NAMALWA (cell line): ENCODE results near the gene SLC35E4.
"Not testable (repeated sequence)": the region's sequence is repeated elsewhere in the genome, so short reads cannot be mapped to it uniquely, and the experiment has no call there.

Source experiments
- DNase-seq: peaks from one replicate; pipeline ENCODE4 v3.0.0-alpha.2; 2015; ENCODE audit warnings: low spot score

Gene SLC35E4

DNA sequence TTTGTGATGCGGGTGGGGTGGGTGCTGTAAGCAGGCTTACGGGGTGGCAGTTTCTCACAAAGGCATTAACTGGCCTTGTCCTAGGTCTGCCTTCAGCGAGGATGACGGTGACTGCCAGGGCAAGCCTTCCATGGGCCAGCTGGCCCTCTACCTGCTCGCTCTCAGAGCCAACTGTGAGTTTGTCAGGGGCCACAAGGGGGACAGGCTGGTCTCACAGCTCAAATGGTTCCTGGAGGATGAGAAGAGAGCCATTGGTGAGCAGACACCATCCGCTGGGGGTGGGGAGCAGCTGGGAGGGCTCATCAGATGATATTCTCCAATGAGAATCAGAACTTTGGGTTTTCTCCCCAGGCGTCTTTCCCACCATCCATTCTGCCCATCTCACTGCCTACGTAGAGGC is 22.8 kb upstream of the SLC35E4 start:
- no peak for DNase-seq

DNA sequence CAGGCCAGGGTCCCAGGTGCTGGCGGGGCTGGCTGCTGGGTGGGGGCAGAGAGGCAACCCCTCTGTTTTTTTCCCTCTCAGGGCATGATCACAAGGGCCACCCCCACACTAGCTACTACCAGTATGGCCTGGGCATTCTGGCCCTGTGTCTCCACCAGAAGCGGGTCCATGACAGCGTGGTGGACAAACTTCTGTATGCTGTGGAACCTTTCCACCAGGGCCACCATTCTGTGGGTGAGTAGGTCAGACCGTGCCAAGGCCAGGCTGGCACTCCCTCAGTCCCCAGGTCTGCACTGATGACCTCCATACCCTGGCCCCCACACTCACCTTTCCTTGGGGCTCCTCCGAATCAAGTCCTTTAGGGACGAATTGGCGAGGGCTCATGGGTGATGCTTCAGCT is 21.3 kb upstream of the SLC35E4 start:
- no peak for DNase-seq

DNA sequence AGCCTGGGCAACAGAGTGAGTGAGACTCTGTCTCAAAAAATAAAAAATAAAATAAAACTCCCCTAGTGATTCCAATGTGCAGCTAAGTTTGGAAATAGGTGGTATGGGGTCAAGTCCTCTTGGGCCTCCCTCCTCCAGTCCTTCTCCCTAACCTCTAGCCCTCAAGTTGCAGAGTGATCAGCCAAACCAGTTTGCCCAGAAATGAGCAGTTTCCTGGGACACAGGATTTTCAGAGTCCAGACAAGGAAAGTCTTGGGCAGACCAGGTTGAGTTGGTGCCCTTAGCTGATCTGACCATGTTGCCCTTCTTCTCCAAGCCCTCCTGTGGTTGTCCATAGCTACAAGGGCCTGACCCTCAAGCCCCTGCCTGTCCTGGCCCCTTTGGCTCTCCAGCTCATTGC is 20.7 kb upstream of the SLC35E4 start:
- no peak for DNase-seq

DNA sequence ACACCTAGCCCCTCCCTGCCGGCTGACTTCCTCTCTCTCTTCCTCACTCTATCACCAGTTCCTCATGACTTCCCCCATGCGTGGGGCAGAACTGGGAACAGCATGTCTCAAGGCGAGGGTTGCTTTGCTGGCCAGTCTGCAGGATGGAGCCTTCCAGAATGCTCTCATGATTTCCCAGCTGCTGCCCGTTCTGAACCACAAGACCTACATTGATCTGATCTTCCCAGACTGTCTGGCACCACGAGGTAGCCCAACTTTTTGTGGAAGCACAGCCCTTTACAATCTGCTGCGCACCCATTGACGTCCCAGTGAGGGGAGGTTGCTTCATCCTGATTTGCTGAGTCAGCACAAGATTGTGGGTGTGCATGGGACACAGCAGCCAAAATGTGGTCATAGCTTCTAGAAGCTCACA is 20.0 kb upstream of the SLC35E4 start:
- no peak for DNase-seq

DNA sequence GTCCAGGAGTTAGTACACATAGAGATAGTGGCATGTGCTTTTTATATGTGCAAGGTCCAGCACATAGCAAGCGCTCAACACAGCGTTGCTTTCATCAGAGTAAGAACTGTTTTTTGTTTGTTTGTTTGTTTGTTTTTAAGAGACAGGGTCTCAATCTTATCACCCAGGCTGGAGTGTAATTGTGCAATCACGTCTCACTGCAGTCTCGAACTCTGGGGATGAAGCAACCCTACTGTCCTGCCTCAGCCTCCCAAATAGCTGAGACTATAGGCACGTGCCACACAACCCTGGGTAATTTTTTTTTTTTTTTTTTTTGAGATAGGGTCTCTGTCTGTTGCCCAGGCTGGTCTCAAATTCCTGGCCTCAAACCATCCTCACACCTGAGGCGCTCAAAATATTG is 17.8 kb upstream of the SLC35E4 start:
- DNase-seq, result no peak

DNA sequence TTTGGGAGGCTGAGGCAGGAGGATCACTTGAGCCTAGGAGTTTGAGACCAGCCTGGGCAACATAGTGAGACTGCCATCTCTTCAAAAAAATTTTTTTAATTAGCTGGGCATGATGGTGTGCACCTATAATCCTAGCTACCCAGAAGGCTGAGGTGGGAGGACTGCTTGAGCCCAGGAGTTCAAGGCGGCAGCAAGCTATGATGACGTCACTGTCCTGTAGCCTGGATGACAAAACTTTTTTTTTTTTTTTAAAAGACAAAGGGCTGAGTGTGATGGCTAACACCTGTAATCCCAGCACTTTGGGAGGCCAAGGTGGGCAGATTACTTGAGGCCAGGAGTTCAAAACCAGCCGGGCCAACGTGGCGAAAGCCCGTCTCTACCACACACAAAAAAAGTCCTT is 15.7 kb upstream of the SLC35E4 start:
- not testable (repeated sequence) for DNase-seq

DNA sequence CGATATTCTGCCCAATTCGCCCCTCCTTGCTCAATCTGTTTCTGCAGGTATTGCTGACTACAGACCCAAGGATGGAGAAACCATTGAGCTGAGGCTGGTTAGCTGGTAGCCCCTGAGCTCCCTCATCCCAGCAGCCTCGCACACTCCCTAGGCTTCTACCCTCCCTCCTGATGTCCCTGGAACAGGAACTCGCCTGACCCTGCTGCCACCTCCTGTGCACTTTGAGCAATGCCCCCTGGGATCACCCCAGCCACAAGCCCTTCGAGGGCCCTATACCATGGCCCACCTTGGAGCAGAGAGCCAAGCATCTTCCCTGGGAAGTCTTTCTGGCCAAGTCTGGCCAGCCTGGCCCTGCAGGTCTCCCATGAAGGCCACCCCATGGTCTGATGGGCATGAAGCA is 9.2 kb upstream of the SLC35E4 start:
- DNase-seq, result no peak

DNA sequence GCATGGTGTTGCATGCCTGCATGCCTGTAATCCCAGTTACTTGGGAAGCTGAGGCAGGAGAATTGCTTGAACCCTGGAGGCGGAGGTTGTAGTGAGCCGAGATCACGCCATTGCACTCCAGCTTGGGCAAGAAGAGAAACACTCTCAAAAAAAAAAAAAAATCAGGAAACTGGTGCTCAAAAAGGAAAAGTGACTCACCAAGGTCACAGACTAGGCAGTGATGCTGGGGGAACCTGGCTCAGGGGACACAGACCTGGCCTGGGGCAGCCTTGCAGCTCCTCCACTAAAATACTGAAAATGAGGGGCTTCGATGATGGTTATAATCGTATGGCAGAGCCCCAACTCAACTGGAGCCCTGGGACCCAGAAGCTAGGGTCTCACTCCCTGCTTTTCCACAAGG is 8.1 kb upstream of the SLC35E4 start:
- DNase-seq, result no peak

DNA sequence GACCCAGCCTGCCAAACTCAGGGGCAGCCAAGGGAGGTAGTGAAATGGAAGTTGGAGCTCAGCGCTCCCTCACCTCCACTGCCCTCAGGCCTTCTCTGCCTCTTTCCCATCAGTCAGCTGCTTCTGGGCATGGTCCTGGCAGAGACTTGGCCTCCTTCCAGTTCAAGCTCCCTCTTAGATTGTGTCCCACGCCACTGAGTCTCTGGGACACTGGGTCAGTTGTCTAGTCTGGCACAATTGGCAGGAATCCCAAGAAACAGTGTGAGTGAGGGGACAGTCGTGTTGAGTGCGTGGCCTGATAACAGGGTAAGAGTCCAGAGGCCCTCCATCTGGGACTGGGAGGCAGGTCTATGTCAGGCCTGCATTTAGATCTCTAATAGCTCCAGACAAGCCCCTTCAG is 7.1 kb upstream of the SLC35E4 start:
- DNase-seq, result no peak

DNA sequence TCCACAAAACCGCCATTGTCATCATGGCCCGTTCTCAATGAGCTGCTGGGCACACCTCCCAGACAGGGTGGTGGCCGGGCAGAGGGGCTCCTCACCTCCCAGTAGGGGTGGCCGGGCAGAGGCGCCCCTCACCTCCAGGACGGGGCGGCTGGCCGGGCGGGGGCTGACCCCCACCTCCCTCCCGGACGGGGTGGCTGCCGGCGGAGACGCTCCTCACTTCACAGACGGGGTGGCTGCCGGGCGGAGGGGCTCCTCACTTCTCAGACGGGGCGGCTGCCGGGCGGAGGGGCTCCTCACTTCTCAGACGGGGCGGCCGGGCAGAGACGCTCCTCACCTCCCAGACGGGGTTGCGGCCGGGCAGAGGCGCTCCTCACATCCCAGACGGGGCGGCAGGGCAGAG is 4.1 kb upstream of the SLC35E4 start:
- not testable (repeated sequence) for DNase-seq

DNA sequence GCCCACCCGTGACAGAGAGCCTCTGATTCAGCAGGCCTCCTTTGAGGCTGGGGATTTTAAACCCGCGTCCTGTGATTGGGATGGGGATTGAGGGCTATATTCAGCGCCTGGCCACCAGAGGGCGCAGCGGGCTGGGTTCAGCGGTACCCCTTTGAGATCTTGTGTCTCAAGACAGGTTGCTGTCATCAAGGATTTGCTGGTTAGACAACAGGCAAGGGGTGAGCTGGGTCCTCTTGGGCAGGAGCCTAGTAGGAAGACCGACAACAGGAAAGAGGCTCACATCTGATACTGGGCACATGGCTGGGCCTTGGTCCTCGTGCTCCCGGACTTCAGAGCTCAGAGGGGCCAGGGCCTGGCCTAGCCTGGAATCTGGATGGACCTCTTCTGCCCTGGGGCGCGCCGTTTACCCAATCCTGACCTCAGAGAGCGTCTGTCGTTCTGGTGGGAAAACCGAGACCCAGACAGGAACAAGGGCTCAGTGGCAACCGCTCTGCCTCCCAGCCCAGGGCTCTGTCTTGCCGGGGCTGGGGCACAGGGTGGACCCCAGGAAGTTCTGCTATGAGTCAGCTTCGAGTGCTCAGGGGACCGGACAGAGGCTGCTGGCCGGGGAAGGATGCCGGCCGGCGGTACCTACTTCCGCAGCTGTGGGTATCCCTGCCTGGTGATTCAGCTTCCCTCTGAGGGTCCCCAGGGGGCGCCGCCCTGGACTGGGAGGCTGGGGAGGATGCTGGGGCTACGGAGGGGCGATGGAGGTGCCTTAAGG is 929 bp upstream of the SLC35E4 start:
- DNase-seq, result peak; percentile 91

DNA sequence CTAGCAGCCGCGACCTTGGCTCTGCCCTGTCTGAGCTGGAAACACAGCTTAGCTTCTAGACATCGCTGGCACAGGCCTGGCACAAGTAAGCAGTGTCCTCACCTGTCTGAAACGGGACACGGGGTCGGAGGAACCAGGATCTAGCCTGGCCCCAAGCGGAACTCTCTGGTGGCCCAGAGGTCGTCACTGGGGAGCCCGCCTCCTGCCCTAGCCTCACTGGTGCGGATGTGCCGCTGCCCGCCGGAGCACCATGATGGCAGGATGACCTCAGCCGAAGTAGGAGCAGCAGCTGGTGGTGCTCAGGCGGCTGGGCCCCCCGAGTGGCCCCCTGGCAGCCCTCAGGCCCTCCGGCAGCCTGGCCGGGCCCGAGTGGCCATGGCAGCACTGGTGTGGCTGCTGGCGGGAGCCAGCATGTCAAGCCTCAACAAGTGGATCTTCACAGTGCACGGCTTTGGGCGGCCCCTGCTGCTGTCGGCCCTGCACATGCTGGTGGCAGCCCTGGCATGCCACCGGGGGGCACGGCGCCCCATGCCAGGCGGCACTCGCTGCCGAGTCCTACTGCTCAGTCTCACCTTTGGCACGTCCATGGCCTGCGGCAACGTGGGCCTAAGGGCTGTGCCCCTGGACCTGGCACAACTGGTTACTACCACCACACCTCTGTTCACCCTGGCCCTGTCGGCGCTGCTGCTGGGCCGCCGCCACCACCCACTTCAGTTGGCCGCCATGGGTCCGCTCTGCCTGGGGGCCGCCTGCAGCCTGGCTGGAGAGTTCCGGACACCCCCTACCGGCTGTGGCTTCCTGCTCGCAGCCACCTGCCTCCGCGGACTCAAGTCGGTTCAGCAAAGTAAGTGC is 871 bp downstream of the SLC35E4 start:
- peak; percentile 43 for DNase-seq

DNA sequence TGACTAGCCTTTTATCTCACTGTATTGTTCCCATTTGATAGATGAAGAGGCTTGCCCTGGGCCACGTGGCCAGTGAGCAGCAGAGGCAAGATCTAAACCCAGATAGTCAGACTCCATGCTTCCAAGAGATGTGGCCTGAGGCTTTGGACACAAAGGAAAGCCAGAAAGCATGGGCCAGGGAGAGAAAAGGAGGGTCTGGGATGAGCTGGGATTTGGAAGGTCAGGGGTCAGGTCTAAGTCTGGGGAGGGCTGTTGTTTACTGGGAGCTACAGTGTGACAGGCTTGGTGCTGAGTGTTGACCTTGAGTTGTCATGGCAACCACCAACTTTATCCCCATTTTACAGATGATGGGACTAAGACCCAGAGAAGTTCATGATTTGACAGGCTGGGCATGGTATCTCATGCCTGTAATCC is 2.1 kb downstream of the SLC35E4 start:
- DNase-seq, result no peak

DNA sequence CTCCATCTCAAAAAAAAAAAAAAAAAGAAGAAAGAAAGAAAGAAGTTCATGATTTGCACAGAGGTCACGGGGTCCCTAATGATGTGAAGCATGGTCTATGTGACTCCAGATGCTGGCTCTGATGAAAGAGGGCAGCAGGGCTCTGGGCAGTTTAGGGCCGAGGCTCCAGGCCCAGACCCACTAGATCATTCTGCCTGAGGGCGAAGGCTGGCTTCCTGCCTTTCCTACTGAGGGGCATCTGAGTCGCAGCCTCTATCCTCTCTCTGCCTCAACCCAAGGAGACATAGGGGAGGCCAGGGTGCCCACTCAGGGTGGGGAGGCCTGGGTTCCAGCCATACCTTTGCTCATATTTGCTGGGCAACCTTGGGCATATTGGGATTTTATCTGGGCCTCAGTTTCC is 4.8 kb downstream of the SLC35E4 start:
- DNase-seq, result no peak

DNA sequence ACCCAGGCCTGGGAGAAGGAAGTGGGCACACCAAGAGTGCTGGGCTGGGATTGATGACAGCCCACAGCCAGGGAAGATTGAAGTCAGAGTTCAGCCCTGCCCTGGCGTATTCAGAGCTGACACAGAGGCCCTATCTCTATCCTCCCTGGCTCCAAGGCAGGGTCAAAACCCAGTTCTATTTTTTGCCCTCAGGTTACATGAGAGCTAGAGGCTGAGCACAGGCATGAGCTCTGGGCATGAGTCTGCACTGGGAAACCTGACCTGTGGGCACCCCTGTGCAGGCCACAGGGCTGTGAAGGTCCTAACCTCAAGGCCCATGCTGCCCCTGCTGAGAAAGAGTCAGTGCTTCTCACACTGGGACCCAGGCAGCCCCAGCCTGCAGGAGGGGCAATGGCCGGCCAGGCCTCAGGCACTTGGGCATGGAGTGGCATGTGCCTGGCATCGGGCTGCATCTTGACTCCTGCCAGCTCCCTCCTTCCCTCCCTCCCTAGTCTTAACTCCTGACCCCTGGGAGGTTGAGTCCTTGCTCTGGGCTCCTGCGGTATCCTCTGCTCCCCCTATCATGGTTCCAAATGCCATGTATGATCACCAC is 5.4 kb downstream of the SLC35E4 start:
- DNase-seq, result no peak

DNA sequence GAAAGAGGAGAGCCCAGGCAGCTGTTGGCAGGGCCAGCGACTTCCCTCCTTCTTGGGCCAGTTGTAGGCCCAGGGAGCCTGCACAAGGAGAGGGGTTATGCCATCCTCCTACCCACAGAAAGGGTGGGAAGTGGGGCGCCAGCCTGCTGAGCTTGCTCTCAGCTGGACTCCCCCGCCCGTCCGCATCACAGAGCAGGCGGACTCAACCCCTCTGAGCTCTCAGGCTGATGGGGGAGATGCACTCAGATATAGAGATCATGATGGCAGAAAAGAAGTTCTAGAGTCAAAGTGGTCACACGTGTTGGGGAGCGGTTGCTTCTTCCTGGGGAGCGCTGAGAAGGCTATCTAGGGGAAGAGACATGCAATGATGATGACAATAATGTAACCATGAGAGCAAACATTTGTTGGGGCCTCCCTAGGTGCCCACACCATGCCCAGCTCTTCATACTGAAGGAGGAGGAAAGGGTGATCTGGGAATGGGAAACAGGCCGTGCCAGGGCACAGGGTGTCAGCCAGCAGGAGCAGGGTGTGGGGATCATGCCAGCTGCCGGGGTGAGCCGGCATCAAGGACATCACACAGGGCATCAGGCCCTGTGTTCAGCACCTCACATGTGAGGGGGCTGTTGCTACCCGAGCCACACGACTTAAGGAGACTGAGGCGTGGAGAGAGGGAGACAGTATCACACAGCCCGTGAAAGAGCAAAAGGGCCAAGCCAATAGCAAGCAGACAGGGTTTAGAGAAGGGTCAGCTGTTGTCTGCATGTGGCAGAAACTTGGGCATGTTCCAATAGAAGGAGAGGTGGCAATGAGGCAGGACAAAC is 7.7 kb downstream of the SLC35E4 start:
- DNase-seq, result no peak

DNA sequence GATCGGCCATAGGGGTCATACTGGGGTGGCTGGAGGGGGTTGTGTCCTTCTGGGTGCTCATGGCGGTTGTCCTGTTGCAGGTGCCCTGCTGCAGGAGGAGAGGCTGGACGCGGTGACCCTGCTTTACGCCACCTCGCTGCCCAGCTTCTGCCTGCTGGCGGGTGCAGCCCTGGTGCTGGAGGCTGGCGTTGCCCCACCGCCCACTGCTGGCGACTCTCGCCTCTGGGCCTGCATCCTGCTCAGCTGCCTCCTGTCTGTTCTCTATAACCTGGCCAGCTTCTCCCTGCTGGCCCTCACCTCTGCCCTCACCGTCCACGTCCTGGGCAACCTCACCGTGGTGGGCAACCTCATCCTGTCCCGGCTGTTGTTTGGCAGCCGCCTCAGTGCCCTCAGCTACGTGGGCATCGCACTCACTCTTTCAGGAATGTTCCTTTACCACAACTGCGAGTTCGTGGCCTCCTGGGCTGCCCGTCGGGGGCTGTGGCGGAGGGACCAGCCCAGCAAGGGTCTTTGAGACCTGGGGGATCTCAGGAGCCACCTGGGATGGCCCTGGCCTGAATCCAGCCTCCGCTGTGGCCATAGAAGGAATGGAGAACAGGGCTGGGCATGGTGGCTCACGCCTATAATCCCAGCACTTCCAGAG is 11.1 kb downstream of the SLC35E4 start:
- no peak for DNase-seq

DNA sequence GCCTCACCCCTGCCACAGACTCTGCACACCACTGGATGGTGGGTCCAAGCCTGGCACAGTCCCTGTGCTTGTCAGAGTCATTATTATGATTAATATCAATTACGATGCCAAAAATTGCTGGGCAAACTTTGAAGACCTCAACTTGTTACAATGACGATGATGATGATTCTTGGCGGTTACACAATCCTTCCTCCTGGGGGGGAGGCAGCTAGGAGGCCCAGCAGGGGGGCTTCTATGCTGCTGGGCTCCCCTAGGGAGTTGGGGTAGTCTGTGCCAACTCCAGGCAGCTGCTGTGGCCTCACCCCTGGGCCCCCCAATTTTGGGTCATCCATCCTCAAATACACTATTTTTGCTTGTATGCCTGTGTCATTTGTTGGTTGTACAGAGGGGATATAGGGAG is 12.0 kb downstream of the SLC35E4 start:
- DNase-seq, result no peak

DNA sequence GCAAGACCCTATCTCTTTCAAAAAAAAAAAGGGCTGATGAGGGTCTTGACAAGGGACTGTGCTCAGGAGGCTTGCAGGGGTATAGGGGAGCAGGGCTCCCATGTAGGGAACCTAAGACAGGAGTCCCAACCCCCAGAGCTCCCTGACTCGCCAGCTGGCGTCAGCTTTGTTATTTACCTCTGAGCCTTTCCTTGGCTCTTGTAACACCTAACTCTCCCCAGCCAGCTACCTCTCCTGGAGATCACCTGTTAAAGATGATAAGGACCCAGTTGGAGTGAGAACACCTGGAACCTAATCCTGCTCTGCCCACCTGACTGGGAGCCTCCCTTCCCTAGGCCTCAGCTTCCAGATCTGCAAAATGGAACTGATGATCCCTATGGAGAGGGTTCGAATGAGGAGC is 13.2 kb downstream of the SLC35E4 start:
- DNase-seq, result no peak

DNA sequence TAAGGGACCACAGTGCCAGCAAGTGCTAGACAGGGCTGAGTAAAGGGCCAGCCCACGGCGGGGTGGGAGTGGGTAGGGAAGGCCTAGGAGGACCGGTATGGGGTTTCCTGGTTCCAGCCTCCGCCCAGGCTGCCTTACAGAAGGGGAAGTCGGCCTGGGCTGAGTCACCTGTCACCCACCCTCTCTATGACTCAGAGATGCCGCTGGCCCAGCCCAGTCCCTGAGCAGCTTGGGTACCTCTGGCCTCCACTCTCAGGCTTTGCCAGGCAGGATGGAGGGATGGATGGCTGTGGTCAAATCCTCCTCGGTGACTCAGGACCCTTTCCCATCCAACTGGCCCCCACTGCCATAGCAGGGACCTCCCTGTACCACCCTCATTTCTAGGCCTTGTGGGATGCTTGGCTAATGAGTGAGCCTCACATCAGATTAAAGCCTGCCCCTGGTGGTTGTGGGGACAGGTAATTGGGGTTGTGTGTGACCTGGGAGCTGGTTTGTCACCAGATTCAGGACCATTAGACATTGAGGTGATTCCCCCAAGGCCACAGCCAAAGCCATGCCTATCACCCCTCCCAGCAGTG is 13.9 kb downstream of the SLC35E4 start:
- DNase-seq, result no peak

DNA sequence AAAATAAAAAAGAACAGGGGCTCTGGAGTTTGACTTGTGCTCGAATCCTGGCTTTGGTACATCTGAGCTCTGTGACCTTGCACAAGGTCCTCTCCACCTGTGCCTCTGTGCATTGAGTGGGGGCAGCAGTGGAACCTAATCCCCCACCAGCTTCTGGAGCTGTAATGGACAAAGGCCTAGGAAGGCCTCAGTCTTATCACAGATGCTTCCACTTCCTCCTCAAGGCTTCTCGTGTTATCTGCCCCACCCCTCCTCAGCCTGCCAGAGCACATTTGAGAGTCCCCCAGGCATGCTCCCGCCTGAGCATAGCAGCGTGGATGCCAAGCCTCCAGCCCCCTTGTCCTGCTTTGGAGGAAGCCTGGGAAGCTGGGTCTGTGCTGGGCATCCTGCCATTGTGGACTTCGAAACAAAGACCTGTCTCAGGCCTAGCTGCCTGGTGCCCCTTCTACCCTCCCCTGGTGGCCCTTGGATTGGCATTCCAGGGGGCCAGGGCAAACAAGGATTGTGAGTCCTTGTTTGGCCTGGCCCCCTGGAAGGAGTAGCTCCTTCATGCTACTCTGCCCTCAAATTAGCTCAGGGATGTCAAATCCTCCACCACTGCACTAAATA is 15.0 kb downstream of the SLC35E4 start:
- DNase-seq, result no peak
